Measurements from ENCODE around the gene C9orf85. TPM values are rescaled to one million over a fixed set of nuclear protein-coding genes. Genes with fewer than 3 reads are reported as not detected.

The C9orf85 gene
- total RNA-seq, 1 experiment from 2014 or later, result 14.4 TPM

DNA sequence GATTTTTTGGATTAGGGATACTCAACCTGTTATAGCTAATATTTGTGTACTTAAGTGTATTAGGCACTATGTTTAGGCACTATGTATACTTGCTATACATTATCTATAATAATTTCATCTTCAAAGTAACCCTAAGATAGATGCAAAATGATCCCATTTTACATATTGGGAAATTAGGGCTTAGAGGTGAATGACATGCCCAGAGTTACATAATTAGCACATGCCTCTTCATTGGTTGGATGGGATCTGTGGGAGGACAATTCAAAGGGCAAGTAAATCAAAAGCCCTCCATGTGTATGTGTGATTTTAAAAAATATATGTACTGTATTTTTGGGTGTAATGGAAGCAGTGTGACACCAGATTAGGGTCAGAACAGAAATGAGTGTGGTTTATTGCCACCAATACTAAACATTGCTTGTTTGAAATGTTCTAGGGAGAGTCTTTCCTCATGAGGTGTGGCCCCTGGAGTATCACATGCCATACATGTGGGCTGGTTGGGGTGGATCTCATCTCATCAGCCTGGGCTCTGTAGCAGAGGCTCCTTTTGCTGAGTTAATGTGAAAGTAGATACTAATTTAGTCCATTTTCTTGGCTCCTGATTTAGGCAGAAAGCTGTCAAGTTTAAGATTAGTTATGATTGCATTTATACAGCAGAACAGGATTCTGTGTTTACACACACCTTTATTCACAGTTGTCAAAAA, 5.5 kb downstream of the C9orf85 start:
- Histone ChIP-seq H3K23ac (ENCODE audit: insufficient read length, low read depth, low read length) (no peak overlapping the region), H3K14ac (ENCODE audit: insufficient read depth, low read length) (no peak overlapping the region), H4K8ac (replicated peaks; ENCODE audit: insufficient read length, low read depth, low read length) (no peak overlapping the region), H3K9ac (ENCODE audit: extremely low read depth, insufficient read length, low read length) (no peak overlapping the region), H3K79me1 (ENCODE audit: insufficient read depth, low read depth, low read length, poor library complexity, severe bottlenecking) (no peaks in the 10 kb centered on the region), H3K4me2 (ENCODE audit: insufficient read depth, insufficient read length, low read length) (no peak overlapping the region), H2BK12ac (ENCODE audit: insufficient read length, low read depth, low read length) (no peak overlapping the region), H3K23me2 (ENCODE audit: insufficient read length, low read depth, low read length, poor library complexity, severe bottlenecking) (peaks cover 5% of the 10 kb centered on the region), H3K18ac (ENCODE audit: insufficient read length, low read depth, low read length) (no peak overlapping the region), H2AFZ (ENCODE audit: low read length) (no peak overlapping the region), H3K4ac (ENCODE audit: low read depth, low read length) (no peak overlapping the region), H3K27me3 (ENCODE audit: insufficient read depth, low read length) (no peaks in the 10 kb centered on the region), H3K79me2 (ENCODE audit: insufficient read depth, low read length) (peaks cover 40% of the 10 kb centered on the region; the same call in 1 of the 2 replicates), H3T11ph (ENCODE audit: low read length) (no peak overlapping the region), H3K56ac (ENCODE audit: insufficient read length, low read depth, low read length) (no peak overlapping the region), H4K20me1 (ENCODE audit: control insufficient read depth, insufficient read depth, insufficient read length) (no peaks in the 10 kb centered on the region), H2BK15ac (ENCODE audit: low read depth, low read length) (no peak overlapping the region), H2BK120ac (ENCODE audit: low read depth, low read length, poor library complexity, severe bottlenecking) (no peak overlapping the region), H3K9me3 (ENCODE audit: control insufficient read depth, low read depth, low read length) (peaks cover 11% of the 10 kb centered on the region), H2AK5ac (ENCODE audit: insufficient read length, low read length) (no peak overlapping the region), H3K27ac (ENCODE audit: insufficient read length, low read depth, low read length) (no peak overlapping the region), H3K4me1 (ENCODE audit: insufficient read depth, low read length) (peaks cover 4% of the 10 kb centered on the region; the same call in 1 of the 2 replicates), H4K91ac (ENCODE audit: insufficient read length, low read depth, low read length) (no peak overlapping the region), H2BK20ac (ENCODE audit: low read depth, low read length, poor library complexity, severe bottlenecking) (no peak overlapping the region), H4K5ac (ENCODE audit: insufficient read length, low read depth, low read length) (no peak overlapping the region), H2BK5ac (ENCODE audit: insufficient read length, low read length) (no peak overlapping the region)
- no peak for DNase-seq
- Mint-ChIP-seq H3K36me3 (ENCODE audit: insufficient read depth in 1 of 3, low read depth in 3 of 3) (peaks cover 25 to 33% (median 29%) of the 10 kb centered on the region in 3 experiments), H3K9me3 (peaks cover 25 to 26% of the 10 kb centered on the region in 2 experiments), H3K4me3 (no peak overlapping the region; a peak in 1 of 5 replicates), H3K27me3 (ENCODE audit: low read depth) (no peaks in the 10 kb centered on the region), H3K27ac (no peak overlapping the region), H3K4me1 (peaks cover 48 to 61% of the 10 kb centered on the region in 2 experiments)
- TF ChIP-seq, protein P1, sequence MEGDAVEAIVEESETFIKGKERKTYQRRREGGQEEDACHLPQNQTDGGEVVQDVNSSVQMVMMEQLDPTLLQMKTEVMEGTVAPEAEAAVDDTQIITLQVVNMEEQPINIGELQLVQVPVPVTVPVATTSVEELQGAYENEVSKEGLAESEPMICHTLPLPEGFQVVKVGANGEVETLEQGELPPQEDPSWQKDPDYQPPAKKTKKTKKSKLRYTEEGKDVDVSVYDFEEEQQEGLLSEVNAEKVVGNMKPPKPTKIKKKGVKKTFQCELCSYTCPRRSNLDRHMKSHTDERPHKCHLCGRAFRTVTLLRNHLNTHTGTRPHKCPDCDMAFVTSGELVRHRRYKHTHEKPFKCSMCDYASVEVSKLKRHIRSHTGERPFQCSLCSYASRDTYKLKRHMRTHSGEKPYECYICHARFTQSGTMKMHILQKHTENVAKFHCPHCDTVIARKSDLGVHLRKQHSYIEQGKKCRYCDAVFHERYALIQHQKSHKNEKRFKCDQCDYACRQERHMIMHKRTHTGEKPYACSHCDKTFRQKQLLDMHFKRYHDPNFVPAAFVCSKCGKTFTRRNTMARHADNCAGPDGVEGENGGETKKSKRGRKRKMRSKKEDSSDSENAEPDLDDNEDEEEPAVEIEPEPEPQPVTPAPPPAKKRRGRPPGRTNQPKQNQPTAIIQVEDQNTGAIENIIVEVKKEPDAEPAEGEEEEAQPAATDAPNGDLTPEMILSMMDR (conservative IDR thresholded peaks at IDR 0.05), result no peak

Measured in H9 (cell line).